Stimulated activated CD4-positive, alpha-beta T cell treated with anti-CD3 and anti-CD28 coated beads, Interleukin-2, amount 100 ng/mL, for 4 hours (primary cell): Measurements from ENCODE around the gene TLR5.
"Not testable (repeated sequence)": the region's sequence is repeated elsewhere in the genome, so short reads cannot be mapped to it uniquely, and the experiment has no call there.

Source experiments
- DNase-seq: peaks from one replicate; pipeline ENCODE4 v3.0.0-alpha.2; 2020; ENCODE audit warnings: low read depth

Gene TLR5, protein sequence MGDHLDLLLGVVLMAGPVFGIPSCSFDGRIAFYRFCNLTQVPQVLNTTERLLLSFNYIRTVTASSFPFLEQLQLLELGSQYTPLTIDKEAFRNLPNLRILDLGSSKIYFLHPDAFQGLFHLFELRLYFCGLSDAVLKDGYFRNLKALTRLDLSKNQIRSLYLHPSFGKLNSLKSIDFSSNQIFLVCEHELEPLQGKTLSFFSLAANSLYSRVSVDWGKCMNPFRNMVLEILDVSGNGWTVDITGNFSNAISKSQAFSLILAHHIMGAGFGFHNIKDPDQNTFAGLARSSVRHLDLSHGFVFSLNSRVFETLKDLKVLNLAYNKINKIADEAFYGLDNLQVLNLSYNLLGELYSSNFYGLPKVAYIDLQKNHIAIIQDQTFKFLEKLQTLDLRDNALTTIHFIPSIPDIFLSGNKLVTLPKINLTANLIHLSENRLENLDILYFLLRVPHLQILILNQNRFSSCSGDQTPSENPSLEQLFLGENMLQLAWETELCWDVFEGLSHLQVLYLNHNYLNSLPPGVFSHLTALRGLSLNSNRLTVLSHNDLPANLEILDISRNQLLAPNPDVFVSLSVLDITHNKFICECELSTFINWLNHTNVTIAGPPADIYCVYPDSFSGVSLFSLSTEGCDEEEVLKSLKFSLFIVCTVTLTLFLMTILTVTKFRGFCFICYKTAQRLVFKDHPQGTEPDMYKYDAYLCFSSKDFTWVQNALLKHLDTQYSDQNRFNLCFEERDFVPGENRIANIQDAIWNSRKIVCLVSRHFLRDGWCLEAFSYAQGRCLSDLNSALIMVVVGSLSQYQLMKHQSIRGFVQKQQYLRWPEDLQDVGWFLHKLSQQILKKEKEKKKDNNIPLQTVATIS

DNA sequence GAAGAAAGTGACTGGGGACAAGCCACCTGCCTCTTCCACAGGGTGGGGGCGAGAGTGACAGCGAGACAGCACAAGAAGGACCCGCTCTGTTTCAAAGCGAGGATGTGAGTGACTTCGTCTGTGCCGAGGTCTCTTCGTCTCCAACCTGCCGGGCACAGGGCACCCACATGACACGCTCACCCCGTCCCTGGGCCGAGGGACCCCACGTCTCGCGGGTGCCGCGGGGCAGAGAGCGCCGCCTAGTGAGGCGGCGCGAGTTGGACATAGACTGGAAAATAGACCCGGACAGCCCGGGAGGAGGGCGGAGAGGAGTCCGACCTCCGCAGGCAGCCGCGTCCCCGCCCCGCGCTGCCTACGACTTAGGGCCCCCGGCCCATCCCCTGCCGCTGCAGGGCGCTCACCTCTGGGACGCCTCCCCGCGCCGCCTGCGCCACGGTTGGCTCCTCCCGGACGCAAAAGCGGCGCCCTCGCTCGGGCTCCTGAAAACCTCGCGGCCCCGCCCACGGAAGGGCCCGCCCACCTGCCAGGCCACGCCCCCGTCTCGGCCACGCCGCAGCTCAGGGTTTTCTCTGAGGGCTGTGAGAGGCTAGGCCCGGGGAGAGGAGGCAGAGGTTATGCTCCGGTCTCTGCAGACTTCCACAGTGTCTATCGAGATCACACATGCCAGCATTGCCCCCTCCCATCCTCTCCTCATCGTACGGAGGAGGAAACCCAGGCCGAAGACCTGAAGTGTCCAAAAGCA is at the start of gene TLR5:
Gene TLR5, minus strand, starts transcription at position 454 of the 742 bp plus-strand sequence. CDS start 30,217 bp downstream, outside the sequence.
- peak; percentile 87 for DNase-seq

DNA sequence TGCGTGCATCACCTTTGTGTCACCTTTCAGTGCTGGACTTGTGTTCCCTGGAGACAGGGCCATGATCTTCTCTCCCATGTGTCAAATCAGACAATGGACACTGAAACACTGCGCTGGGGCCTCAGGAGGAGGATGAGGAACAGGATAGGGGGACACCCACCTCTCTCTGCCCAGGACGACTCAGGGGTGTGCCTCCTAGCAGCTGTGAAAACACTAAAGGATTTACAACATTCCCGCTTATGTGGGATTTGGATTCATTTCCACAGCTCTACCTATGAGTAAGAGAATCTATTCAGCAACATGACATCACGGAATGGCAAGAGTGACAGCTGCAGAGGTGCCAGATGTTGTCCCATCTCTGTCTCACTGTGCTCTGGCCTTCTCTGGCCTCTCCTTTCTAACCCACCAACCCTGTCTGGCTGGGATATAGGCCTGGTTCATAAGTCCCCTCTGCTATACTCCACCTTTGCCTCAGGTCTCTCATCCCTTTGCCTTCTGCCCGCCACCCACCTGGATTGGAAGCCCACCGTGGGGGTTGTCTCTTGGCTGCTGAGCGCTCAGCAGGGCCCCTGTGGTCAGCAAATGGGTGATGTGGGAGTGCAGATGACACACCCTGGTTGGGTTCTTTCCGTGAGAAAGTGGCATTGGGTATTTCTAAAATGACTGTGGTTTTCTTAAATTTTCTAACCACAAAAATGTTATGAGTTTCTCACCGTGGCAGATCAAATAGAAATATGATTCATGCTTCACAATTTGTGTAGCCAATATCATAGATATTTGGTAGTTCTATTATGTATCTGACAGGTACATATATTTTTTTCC is 47.1 kb upstream of the TLR5 start:
- DNase-seq, result peak; percentile 47

DNA sequence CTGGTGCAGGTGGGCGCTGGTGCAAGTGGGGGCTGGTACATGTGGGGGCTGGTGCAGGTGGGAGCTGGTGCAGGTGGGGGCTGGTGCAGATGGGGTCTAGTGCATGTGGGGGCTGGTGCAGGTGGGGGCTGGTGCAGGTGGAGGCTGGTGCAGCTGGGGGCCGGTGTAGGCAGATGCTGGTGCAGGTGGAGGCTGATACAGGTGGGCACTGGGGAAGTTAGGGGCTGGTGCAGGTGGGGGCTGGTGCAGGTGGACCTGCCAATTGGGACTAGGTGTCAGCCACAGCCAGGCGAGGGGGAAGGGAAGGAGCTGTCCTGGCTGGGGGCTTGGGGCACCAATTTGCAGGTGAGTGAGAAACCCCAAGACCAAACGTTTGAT is 46.5 kb upstream of the TLR5 start:
- no peak for DNase-seq

DNA sequence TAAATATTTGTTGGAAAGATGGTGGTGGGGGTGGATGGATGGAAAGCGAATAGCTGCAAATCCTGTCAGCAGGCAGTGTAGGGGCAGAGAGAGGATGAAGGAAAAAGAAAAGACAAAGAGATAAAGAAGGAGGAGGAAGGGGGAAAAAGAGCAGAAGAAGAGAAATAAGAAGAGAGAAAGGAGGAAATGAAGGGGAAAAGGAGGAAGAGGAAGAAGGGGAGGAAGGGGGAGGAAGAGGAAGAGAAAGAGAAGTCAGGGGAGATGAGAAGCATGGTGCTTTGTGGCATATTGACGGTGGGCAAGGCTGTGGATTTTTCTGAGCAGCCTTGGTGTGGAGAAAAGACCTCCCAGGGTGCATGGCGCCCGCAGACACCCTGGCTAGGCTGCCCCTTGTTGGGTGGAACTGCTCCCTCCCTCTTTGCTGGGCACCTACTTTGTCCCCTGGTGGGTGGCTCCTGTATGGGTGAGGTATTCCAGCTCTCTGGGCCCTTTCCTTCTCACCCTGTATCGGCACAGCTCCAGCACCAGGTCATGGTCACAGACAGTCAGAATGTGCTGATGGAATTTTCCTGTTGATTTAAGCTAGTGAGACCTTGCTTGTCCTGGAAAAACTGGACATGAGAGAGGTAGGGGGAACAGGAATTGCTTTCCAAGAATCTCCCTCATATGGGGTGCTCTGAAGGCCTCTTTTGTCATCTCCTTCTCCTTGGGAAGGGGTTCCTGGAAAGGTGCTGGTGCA is 45.7 kb upstream of the TLR5 start:
- DNase-seq, result no peak

DNA sequence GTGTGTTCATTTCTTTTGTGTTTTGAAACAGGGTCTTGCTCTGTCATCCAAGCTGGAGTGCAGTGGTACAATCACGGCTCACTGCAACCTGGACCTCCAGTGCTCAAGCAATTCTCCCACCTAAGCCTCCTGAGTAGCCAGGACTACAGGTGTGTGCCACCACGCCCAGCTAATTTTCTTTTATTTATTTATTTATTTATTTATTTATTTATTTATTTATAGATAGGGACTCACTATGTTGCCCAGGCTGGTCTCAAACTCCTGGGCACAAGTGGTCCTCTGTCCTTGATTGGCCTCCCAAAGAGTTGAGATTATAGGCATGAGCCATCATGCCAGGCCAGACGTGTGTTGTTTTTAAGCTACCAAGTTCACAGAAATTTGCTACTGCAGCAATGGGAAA is 43.8 kb upstream of the TLR5 start:
- no peak for DNase-seq

DNA sequence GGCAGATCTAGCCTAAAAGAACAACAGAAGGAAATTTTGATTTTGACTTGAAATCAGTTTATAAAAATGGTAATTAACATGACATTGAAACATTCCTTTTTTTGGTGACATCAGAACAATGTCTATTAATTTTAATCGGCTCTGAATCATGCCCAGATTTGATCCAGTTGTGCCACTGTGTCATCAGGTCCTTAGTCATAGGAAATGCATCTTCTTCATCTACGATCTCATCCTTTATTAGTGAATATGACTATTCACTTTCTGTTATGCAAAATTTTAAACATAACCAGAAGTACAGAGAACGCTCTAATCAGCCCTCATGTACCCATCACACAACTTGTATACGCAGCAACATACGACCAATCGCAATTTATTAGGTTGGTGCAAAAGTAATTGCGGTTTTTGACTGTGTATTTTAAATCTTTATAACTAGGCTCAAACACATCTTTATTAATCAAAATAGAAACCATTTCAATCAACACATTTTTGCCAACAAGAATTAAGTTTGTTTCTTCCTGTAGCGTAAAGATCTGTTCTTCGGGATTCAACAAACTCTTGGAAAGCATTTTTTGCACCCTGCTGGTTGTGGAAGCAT is 40.3 kb upstream of the TLR5 start:
- DNase-seq, result no peak

DNA sequence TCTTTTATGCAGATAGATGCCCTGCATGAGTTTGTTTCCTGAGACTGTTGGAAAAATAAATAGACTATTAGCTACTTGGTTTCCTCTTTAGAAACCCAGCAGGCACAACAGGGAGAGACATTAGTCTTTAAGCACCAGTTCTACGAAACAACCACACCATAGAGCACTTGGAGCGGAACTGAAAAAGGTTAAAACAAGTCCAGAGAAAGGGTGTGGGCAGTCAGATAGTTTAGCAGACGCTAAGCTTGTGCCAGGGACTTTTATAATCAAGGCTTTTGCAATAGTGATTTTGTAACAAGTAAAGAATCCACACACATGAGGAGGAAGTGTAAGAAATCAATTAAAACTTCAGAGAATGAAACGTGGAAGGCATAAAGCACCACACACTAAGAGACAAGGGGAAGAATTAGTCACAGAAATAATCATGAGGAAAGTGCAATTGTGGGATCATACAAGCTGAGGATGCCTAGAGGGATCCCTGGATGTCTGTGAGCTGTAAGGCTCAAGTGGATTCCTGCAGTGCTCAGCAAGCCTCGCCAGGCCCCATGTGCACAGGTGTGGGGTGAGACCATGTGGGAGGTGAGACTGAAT is 37.8 kb upstream of the TLR5 start:
- no peak for DNase-seq

DNA sequence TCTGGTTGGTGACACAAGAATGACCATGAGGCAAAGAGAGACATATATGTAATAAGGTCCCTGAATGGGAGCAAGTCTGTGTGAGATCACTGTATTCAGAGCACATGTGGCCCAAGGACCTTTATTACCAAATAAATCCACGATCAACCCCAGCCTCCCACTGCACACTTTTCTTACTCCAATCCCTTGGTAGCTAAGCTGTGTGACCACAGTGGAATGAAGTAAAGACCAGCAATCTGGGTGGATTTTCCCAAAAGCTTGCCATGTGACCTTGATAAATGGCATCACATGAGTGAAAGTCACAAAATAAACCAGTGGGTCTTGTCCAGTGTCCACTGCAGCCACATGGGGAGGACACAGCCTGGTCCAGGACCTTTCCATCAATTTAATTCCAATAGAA is 36.7 kb upstream of the TLR5 start:
- DNase-seq, result no peak

DNA sequence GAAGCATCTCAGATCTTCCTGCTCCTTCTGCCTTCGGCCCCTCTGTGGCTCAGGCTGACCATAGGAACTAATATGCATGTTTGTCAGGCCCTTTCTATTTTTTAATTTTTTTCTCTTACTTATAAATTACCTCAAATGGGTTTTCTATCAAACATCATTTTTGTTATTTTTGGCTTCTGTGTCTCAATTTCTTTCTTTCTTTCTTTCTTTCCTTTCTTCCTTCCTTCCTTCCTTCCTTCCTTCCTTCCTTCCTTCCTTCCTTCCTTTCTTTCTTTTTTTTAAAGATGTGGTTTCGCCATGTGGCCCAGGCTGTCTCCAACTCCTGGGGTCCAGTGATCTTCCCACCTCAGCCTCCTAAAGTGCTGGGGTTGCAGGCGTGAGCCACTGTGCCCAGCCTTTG is 36.2 kb upstream of the TLR5 start:
- DNase-seq, result no peak

DNA sequence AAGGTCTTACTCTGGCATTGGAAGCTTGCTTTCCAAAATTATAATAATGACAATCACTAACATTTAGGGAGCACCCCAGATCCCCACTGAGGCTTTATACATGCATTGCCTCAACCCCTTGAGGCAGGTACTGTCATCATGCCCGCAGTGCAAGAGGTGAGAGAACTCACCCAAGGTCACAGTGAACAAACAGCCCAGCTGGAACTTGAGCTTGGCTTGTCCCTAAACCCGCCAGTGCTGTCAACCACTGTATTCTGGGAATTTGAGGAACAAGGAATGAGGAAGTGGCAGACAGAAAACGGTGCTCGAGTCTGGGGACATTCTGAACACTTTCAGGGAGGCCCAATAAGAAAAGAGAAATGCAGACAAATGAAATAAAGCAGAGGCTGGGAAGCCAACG is 34.6 kb upstream of the TLR5 start:
- DNase-seq, result no peak

DNA sequence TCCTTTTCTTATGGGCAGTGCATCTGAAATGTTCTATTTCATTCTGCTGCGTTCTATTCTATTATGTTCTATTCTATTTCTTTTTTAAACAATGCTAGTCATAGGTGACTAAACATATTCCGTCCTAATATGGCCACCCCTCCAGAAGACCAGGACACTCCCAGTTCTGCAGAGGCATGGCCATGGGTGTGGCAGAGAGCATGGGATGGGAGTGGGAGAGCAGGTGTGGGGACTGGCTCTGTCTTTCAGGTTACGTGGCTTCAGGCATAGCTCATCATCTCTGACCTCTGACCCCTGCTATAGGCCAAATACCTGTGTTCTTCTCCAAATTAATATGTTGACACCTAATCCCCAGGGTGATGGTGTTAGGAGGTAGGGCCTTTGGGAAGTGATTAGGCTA is 33.4 kb upstream of the TLR5 start:
- DNase-seq, result no peak

DNA sequence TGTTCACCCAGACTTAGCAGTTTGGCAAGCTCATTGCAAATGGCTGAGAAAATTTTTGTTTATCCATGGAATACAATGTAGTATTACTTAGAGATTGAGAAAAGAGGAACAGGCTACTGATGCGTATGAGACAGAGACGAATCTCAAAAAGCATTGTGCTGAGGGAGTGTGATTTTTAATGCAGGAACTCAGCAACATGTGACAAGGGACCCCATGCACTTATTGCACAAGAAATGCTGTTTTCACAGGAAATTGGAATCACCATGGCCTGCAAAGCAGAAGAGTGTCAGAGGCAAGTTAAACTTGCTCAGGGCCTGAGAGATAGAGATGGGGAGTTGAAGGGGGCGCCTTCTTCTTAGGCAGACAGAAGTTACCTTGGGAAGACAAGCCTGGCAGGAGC is 32.6 kb upstream of the TLR5 start:
- no peak for DNase-seq

DNA sequence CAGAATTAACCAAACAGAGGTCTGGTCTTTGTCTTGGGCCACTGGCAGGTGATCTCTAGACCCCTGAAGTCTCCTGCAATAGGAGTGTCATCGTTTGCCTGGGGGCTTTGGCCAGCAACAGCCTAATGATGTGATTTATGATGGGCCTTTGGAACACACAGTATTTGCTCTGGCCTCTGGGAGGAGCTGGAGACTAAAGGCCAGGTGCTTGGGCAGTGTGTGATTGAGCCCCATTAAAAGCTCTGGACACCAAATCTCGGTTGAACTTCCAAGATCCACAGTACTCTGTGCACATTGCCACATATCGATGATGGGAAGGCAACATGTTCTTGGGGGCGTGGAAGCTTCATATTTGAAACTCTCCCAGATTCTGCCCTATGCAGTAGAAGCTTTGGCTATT is 32.0 kb upstream of the TLR5 start:
- no peak for DNase-seq

DNA sequence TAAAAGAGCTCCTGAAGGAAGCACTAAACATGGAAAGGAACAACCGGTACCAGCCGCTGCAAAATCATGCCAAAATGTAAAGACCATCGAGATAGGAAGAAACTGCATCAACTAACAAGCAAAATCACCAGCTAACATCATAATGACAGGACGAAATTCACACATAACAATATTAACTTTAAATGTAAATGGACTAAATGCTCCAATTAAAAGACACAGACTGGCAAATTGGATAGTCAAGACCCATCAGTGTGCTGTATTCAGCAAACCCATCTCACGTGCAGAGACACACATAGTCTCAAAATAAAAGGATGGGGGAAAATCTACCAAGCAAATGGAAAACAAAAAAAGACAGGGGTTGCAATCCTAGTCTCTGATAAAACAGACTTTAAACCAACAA is 26.4 kb upstream of the TLR5 start:
- not testable (repeated sequence) for DNase-seq

DNA sequence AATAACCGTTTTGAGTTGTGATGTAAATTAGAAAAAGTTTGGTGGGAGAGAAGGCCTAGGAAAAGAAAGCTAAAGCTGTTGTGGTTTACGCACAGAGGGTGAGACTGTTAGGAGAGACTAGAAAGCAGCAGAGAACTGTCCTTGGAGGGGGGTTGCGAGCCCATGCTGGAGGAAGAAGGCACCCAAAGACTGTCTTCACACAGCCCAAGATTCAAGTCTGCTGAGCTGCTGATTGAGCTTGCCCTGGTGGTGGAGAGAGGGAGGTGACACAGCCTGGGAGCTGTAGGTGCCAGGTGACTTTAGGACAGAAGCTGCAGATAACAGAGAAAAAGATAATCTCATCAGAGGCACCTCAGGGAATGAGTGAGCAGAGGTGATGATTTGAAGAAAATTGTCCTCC is 18.3 kb upstream of the TLR5 start:
- no peak for DNase-seq

DNA sequence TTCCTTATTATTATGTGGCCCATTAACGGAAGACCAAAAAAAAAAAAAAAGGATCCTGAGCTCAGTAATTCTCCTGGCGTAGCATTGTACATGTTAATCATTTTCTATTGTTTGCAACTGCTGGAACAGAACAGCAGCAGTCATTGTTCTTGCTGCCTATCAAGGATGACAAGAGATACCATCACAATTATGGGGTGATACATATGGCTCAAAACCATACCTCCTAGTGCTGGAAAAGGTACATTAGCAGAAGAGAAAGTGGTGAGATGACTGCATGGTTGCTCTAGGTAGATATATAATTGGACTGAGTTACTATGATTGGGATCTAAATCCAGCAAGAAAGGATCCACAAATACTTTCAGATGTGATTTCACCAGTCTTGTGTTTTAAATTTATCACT is 13.3 kb upstream of the TLR5 start:
- no peak for DNase-seq

DNA sequence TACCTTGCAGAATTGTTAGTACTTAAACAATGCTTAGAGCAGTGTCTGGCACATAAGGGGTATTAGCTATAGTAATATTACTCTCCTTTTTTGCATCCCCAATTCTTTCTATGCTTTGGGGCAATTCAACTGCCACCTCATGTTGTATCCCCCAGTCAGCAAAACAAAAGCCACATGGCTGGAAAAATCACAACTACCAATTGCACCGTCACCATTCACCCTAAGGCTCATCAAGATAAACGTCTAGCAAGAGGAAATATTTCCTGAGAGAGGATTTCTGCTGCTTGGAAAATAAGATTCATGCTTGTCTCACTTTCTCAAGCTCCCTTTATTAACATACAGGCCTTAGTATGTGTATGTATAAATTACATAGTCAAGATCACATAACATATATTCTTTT is 12.1 kb upstream of the TLR5 start:
- no peak for DNase-seq

DNA sequence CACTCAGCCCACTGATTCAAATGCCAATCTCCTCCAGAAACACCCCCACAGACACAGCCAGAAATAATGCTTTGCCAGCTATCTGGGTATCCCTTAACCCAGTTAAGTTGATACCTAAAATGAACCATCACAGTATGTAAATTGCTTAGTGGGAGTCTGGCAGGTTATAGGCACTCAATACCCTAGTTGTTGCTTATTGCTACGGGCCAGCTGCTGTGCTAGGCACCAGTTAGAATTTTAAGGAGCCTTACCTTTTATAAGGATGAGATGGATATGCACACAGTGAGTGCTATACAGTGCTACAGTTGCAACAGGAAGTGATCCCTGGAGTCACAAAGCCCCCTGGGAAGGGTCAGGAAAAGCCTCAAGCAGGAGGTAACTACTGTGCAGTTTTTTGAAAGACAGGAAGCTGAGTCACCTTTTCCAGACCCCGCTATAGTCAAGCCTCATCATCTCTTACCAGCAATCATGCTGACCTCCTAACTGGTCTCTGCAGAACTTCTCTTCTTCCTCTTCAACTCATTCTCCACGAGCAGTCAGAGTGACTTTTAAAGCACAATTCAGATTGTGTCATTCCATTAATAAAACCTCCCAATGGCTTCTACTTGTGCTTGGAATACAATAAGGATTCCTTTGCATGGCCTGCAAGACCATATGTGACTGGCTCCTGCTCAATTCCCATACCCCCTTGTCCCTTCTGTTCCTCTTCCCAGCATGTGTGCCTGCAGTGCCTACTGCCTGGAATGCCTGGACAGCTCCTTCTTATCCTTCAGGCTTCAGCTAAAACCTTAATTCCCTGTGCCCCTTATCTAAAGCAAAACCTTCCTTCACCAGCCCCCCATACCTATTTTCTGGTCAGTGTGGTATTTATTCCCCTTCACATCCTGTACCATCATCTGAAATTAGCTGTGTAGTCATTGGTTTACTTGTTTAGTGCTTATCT is 10.4 kb upstream of the TLR5 start:
- no peak for DNase-seq

DNA sequence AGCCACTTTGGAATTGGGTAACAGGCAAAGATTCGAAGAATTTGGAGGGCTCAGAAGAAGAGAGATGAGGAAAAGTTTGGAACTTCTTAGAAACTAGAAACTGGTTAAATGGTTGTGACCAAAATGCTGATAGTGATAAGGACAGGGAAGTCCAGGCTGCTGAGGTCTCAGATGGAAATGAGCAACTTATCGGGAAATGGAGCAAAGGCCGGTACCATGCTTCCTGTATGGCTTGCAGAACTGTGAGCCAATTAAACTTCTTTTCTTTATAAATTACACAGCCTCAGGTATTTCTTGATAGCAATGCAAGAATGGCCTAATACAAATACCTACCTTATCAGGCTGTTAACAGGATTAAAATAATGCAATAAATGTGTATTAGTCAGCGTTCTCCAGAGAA is 9.4 kb upstream of the TLR5 start:
- DNase-seq, result no peak
